Measurements from ENCODE around the gene TMEM272. TPM values are rescaled to one million over a fixed set of nuclear protein-coding genes. Genes with fewer than 3 reads are reported as not detected.
"Not testable (repeated sequence)": the region's sequence is repeated elsewhere in the genome, so short reads cannot be mapped to it uniquely, and the experiment has no call there.

TMEM272 gene
- total RNA-seq, 4 donors from 2014 or later, result 0.13 to 0.74 (median 0.16) TPM; not detected in 1

DNA sequence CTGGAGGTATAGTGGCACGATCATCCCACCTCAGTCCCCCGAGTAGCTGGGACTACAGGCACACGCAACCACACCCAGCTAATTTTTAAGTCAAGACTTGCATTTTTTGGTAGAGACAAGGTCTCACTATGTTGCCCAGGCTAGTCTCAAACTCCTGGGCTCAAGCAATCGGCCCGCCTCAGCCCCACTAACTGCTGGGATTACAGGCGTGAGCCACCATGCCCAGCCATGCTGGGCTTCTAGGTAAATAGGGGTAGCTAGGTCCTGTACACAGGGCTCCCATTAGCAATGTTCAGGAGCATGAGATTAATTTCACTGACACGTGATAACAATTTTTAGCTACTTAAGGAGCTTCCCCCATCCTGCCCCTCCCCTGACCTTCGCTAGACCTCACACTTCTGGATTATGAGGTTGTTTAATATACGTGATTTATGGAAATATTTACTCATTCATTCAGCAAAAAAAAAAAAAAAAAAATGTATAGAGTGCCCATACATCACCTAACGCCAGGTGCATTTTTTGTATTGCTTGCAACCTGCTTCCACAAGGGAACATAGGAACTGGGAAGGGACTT, 19.2 kb downstream of the TMEM272 start:
- TF ChIP-seq, protein P1, sequence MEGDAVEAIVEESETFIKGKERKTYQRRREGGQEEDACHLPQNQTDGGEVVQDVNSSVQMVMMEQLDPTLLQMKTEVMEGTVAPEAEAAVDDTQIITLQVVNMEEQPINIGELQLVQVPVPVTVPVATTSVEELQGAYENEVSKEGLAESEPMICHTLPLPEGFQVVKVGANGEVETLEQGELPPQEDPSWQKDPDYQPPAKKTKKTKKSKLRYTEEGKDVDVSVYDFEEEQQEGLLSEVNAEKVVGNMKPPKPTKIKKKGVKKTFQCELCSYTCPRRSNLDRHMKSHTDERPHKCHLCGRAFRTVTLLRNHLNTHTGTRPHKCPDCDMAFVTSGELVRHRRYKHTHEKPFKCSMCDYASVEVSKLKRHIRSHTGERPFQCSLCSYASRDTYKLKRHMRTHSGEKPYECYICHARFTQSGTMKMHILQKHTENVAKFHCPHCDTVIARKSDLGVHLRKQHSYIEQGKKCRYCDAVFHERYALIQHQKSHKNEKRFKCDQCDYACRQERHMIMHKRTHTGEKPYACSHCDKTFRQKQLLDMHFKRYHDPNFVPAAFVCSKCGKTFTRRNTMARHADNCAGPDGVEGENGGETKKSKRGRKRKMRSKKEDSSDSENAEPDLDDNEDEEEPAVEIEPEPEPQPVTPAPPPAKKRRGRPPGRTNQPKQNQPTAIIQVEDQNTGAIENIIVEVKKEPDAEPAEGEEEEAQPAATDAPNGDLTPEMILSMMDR (IDR thresholded peaks at IDR 0.05), result no peak
- DNase-seq (ENCODE audit: low spot score), result no peak

GRCh38 chr13:51825165-51825592, 19.8 kb downstream of the TMEM272 start:
- ATAC-seq (ENCODE audit: low FRiP score), result peak; percentile 48
- TF ChIP-seq, protein P1 (IDR thresholded peaks at IDR 0.05), result no peak

More for the DNA sequence above, 19.2 kb downstream of the TMEM272 start:
- ATAC-seq (ENCODE audit: low FRiP score), result no peak

DNA sequence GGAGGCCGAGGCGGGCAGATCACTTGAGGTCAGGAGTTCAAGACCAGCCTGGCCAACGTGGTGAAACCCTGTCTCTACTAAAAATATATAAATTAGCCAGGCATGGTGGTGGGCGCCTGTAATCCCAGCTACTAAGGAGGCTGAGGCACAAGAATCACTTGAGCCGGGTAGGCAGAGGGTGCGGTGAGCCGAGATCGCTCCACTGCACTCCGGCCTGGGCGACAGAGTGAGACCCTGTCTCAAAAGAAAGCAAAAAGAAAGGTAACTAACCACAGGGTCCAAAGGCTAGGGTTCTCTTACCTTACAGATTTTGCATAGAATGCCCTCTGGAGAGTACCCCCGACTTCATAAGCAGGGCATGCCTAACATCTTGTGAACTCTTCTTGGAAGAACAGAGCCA, 20.3 kb downstream of the TMEM272 start:
- not testable (repeated sequence) for DNase-seq (ENCODE audit: low spot score); ATAC-seq (ENCODE audit: low FRiP score)

More at GRCh38 chr13:51825165-51825592, 19.8 kb downstream of the TMEM272 start:
- no peak for DNase-seq (ENCODE audit: low spot score)

- TF ChIP-seq, protein P1 (IDR thresholded peaks at IDR 0.05), result no peak
- DNase-seq (ENCODE audit: low spot score) (no peak), ATAC-seq (ENCODE audit: low FRiP score) (no peak)
Measured at GRCh38 chr13:51823863-51824262, 21.1 kb downstream of the TMEM272 start.

DNA sequence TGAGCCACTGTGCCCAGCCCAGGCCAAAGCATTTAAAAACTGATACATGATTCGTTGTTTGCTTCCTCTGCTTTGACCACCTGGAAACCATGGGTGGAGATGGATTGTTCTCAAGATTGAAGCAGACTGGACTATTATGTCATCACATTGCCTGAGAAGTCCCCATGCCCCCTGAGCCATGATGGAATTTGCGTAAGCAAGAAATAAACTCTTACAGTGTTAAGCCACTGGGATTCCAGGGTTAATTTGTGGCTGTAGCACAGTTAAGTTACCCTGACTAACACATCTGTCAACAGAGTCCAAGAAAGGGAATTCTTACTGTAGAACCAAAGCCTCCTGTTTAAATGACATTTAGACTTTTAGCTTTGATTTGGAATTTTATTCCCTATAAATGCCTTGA, 21.6 kb downstream of the TMEM272 start:
- TF ChIP-seq, protein P1 (IDR thresholded peaks at IDR 0.05), result no peak
- ATAC-seq (ENCODE audit: low FRiP score), result no peak
- no peak for DNase-seq (ENCODE audit: low spot score)

DNA sequence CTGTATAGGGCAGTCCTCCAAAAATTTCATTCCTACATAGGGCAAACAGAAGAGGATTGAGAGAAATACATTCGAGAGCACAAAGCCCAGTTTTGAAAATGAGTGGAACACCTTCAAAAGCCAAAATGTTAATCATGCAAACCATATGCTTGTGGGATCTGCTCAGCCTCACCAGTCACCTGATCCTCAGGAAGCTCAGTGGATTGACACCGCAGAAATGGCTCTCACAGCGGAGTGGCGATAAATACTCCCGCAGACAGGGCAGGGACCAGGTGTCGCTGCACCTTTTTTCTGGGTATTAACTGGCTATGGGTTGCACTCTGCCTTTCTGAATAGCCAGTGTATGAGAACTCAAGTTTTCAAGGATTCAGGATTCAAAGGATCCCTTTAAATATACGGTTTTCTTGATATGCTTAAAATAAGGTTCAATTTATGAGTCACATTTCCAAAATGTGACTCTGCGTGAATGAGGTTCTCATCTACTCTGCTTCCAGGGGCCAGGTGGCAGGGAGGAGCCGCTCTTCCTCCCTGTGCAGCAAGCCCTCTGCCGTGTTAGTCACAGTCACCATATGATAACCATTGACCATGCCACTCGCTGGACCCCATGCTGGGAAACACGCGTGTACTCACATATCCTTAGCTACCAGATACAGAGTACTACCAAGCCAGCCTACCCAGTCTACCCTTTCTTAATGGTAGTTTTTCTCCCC, 22.7 kb downstream of the TMEM272 start:
- DNase-seq (ENCODE audit: low spot score) (no peak), ATAC-seq (ENCODE audit: low FRiP score) (no peak)
- TF ChIP-seq, protein P1 (IDR thresholded peaks at IDR 0.05), result no peak

DNA sequence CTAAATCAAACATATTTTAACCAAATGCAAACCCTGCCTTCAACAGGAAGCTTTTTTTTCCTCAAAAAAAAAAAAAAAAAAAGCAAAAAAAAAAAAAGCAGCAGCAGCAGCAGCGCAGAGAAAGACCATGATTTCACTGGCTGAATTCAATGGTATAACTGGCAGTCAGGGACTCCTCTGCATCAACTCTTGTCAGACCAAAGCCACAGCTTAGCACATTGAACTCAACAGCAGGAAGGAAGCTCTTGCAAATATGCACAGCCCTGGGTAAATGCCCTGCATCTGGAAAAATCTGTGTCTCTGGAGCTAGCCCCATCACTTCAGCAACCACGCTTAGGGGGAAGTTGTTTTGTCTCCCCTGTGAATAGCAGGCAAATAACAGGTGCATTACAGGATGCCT, 23.4 kb downstream of the TMEM272 start:
- DNase-seq (ENCODE audit: low spot score), result no peak
- no peak for ATAC-seq (ENCODE audit: low FRiP score)
- TF ChIP-seq, protein P1 (IDR thresholded peaks at IDR 0.05), result no peak
